ENCODE results near the gene PLAU.

DNA sequence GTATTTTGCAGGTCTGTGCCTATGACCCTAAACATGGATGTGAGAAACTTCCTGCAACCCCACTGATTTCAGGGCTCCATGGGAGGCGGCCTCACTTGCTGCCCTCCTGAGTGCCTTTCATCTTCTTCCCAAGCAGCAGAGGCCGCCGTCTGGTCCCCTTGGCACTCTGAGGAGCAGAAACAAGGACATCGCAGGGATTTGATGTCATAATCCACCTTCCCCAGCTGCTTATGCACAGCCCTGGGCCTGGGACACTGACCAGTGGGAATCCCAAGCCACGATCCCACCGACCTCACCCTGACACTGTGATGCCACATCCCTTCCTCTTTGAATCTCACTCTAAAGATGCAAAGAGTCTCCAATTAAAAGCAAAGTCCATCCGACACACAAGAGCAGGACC, 44.3 kb upstream of the PLAU start:
- TF ChIP-seq SUZ12 (IDR thresholded peaks at IDR 0.05; ENCODE audit: extremely low read depth, insufficient read depth, insufficient read length) (no peak), ZNF274 (IDR thresholded peaks at IDR 0.05; ENCODE audit: low read depth, low read length) (no peak)

Data from NT2/D1 (cell line).